Keratinocyte (primary cell): ENCODE results near the gene PRR11. TPM values are rescaled to one million over a fixed set of nuclear protein-coding genes. Genes with fewer than 3 reads are reported as not detected.

Source experiments
- DNase-seq: peaks from one replicate; pipeline ENCODE4 v3.0.0-alpha.2; 2011; ENCODE audit warnings: low read depth, missing footprints, low spot score
- FAIRE-seq: peaks from 2 replicates; lab custom pipeline; 2011; peaks lifted over from hg19 to GRCh38; lab: Jason Lieb, UNC
- H2AFZ ChIP-seq: 2 replicates; pipeline ENCODE4 v1.6.0; 2012; ENCODE audit warnings: low read length, control low read depth, inconsistent platforms; ENCODE audit not compliant: control insufficient read depth
- H3K27ac ChIP-seq: 2 replicates; pipeline ENCODE4 v1.5.1; 2011; ENCODE audit warnings: low read length; ENCODE audit not compliant: control insufficient read depth, insufficient read depth
- H3K27me3 ChIP-seq: 3 replicates; pipeline ENCODE4 v1.6.0; 2011; ENCODE audit warnings: low read length; ENCODE audit not compliant: control insufficient read depth, insufficient read depth; ENCODE audit errors: extremely low read depth
- H3K36me3 ChIP-seq, 2 experiments: 2 replicates in 1 of 2; 3 replicates in 1 of 2; pipeline ENCODE4 v1.5.1; 2011; ENCODE audit warnings: low read length in 2 of 2, mild to moderate bottlenecking in 1 of 2; ENCODE audit not compliant: control insufficient read depth in 2 of 2, insufficient read depth in 2 of 2; ENCODE audit errors: extremely low read depth in 1 of 2
- H3K4me1 ChIP-seq: 3 replicates; pipeline ENCODE4 v1.5.1; 2011; ENCODE audit warnings: low read length; ENCODE audit not compliant: control insufficient read depth, insufficient read depth; ENCODE audit errors: extremely low read depth
- H3K4me2 ChIP-seq: 3 replicates; pipeline ENCODE4 v1.6.0; 2011; ENCODE audit warnings: low read depth, low read length; ENCODE audit not compliant: control insufficient read depth, insufficient read depth; ENCODE audit errors: extremely low read depth
- H3K4me3 ChIP-seq, 3 experiments: fragments of 200-600 bp in 1 of 3; sonication (generic) in 1 of 3; 2 replicates in 2 of 3; 3 replicates in 1 of 3; pipeline ENCODE4 v1.5.1; 2011 to 2016; ENCODE audit warnings: low read length in 3 of 3, mild to moderate bottlenecking in 3 of 3, control low read depth in 2 of 3, inconsistent platforms in 1 of 3, low read depth in 1 of 3, mixed read lengths in 1 of 3, mixed run types in 1 of 3, moderate library complexity in 1 of 3; ENCODE audit not compliant: control insufficient read depth in 2 of 3, insufficient read depth in 2 of 3; ENCODE audit errors: extremely low read depth in 1 of 3
- H3K79me2 ChIP-seq: 2 replicates; pipeline ENCODE4 v1.6.0; 2012; ENCODE audit warnings: low read length; ENCODE audit not compliant: control insufficient read depth, insufficient read depth
- H3K9ac ChIP-seq: 3 replicates; pipeline ENCODE4 v1.6.0; 2011; ENCODE audit warnings: low read length; ENCODE audit not compliant: control insufficient read depth, insufficient read depth; ENCODE audit errors: extremely low read depth
- H3K9me1 ChIP-seq: 3 replicates; pipeline ENCODE4 v1.6.0; 2011; ENCODE audit warnings: low read length; ENCODE audit not compliant: control insufficient read depth, insufficient read depth; ENCODE audit errors: extremely low read depth
- H3K9me3 ChIP-seq: 2 replicates; pipeline ENCODE4 v1.5.1; 2012; ENCODE audit warnings: low read depth, low read length; ENCODE audit not compliant: control insufficient read depth
- H4K20me1 ChIP-seq: 3 replicates; pipeline ENCODE4 v1.6.0; 2011; ENCODE audit warnings: low read length; ENCODE audit not compliant: control insufficient read depth, insufficient read depth; ENCODE audit errors: extremely low read depth
- EZH2 ChIP-seq: IDR thresholded peaks from one replicate; pipeline ENCODE4 v1.6.1; 2012; ENCODE audit warnings: inconsistent platforms, mild to moderate bottlenecking, low read length, moderate library complexity
- dilution Hi-C: fragments of 300-500 bp; cut with MboI; formaldehyde crosslinking; loops from one replicate; pipeline ENCODE4 v1.7.0; 2020; ENCODE audit warnings: low sequenced_read_pairs; ENCODE audit not compliant: extremely low pct_ligation_motif_present
- polyA plus RNA-seq, 5 experiments: library from polyadenylated mRNA; depleted of rRNA in 3 of 5; stranded (reverse) in 3 of 5; stranded (forward) in 1 of 5; unstranded in 1 of 5; fragments of >200 nt; gene quantifications; 1 replicate in 1 of 5; 2 replicates in 3 of 5; 3 replicates in 1 of 5; pipeline versions ENCODE4 v1.2.1 to v1.2.3, GENCODE V29; 2011 to 2012; ENCODE audit warnings: missing spikeins in 2 of 5, low read depth in 1 of 5, low replicate concordance in 1 of 5
- TF ChIP-seq, protein P1 (sequence below), 3 experiments: IDR thresholded peaks in 1 of 3; conservative IDR thresholded peaks in 1 of 3; optimal IDR thresholded peaks in 1 of 3; 2 replicates in 2 of 3; 3 replicates in 1 of 3; pipeline versions ENCODE3 to v1.5.1; 2011; ENCODE audit warnings: low read length in 3 of 3, mild to moderate bottlenecking in 3 of 3, moderate library complexity in 2 of 3, control low read depth in 1 of 3, inconsistent platforms in 1 of 3; ENCODE audit not compliant: insufficient read depth in 2 of 3; ENCODE audit errors: extremely low read depth in 1 of 3

The PRR11 gene
- polyA plus RNA-seq, 1 donor (not counting 4 experiments of a cell fraction or from before 2014, with no cell fraction given) = 40.1 TPM

DNA sequence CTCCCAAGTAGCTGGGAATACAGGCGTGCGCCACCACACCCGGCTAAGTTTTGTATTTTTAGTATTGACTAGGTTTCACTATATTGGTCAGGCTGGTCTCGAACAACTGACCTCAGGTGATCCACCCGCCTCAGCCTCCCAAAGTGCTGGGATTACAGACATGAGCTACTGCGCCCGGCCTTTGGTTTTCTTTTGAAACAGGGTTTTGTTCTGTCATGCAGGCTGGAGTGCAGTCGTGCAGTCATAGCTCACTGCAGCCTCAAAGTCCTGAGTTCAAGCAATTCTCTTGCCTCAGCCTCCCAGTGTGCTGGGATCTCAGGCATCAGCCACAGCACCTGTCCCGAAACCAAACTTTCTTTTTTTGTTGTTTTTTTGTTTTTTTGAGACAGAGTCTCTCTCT lies 25.1 kb downstream of the PRR11 start:
- dilution Hi-C loops = no loop called here
- no peaks in the 10 kb centered on the region for H3K9me1 ChIP-seq
- H3K4me1 ChIP-seq = no peaks in the 10 kb centered on the region
- H3K9me3 ChIP-seq = no peaks in the 10 kb centered on the region
- FAIRE-seq = no peak
- H3K4me3 ChIP-seq = no peak overlapping the region
- peaks cover 0 to 11% of the 10 kb centered on the region in 2 experiments for H3K36me3 ChIP-seq
- TF ChIP-seq EZH2 = no peak
- TF ChIP-seq, protein P1, sequence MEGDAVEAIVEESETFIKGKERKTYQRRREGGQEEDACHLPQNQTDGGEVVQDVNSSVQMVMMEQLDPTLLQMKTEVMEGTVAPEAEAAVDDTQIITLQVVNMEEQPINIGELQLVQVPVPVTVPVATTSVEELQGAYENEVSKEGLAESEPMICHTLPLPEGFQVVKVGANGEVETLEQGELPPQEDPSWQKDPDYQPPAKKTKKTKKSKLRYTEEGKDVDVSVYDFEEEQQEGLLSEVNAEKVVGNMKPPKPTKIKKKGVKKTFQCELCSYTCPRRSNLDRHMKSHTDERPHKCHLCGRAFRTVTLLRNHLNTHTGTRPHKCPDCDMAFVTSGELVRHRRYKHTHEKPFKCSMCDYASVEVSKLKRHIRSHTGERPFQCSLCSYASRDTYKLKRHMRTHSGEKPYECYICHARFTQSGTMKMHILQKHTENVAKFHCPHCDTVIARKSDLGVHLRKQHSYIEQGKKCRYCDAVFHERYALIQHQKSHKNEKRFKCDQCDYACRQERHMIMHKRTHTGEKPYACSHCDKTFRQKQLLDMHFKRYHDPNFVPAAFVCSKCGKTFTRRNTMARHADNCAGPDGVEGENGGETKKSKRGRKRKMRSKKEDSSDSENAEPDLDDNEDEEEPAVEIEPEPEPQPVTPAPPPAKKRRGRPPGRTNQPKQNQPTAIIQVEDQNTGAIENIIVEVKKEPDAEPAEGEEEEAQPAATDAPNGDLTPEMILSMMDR (optimal IDR thresholded peaks at IDR 0.05 in 1 of 3, IDR thresholded peaks at IDR 0.05 in 1 of 3, conservative IDR thresholded peaks at IDR 0.05 in 1 of 3; ENCODE audit: extremely low read depth in 1 of 3, insufficient read depth in 2 of 3, low read length in 3 of 3) = no peak
- DNase-seq = no peak
- H3K27me3 ChIP-seq = no peaks in the 10 kb centered on the region
- no peak overlapping the region for H2AFZ ChIP-seq
- H3K27ac ChIP-seq = no peak overlapping the region
- H3K79me2 ChIP-seq = peaks cover 9% of the 10 kb centered on the region
- H3K4me2 ChIP-seq = no peak overlapping the region
- no peaks in the 10 kb centered on the region for H4K20me1 ChIP-seq
- H3K9ac ChIP-seq = no peak overlapping the region

DNA sequence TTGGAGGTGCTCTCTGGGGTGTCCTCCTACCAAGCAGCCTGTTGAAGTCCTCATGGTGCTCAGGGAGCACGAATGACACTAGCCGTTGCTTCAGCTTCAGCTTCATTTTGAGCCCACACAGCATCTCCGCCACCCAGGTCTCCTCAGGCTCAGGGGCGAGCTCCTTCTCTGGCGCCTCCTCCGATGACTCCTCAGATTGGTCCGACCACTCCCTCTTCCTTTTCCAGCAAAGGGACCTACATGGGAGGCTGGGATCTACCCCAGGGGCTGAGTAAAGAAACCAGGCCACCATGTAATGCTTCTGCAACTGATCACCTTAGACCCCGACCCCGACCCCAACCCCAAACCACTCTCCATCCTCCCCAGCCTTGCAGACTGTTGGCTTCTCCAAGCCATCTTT lies 25.9 kb downstream of the PRR11 start:
- Histone ChIP-seq H2AFZ (no peak overlapping the region), H3K4me1 (no peaks in the 10 kb centered on the region), H3K4me3 (no peak overlapping the region), H3K9ac (no peak overlapping the region), H3K9me1 (no peaks in the 10 kb centered on the region), H3K27ac (no peak overlapping the region), H3K27me3 (no peaks in the 10 kb centered on the region), H3K4me2 (no peak overlapping the region), H4K20me1 (no peaks in the 10 kb centered on the region), H3K79me2 (peaks cover 6% of the 10 kb centered on the region), H3K36me3 (peaks cover 0 to 15% of the 10 kb centered on the region in 2 experiments), H3K9me3 (no peaks in the 10 kb centered on the region)
- DNase-seq (no peak), FAIRE-seq (no peak)
- dilution Hi-C loops = no loop called here
- TF ChIP-seq, protein P1 (optimal IDR thresholded peaks at IDR 0.05 in 1 of 3, IDR thresholded peaks at IDR 0.05 in 1 of 3, conservative IDR thresholded peaks at IDR 0.05 in 1 of 3; ENCODE audit: extremely low read depth in 1 of 3, insufficient read depth in 2 of 3, low read length in 3 of 3) = no peak
- TF ChIP-seq EZH2 = no peak
